ENCODE measurements around the gene GYS2. TPM values are rescaled to one million over a fixed set of nuclear protein-coding genes. Genes with fewer than 3 reads are reported as not detected.

The GYS2 gene
- total RNA-seq, 1 donor from 2014 or later: not detected

DNA sequence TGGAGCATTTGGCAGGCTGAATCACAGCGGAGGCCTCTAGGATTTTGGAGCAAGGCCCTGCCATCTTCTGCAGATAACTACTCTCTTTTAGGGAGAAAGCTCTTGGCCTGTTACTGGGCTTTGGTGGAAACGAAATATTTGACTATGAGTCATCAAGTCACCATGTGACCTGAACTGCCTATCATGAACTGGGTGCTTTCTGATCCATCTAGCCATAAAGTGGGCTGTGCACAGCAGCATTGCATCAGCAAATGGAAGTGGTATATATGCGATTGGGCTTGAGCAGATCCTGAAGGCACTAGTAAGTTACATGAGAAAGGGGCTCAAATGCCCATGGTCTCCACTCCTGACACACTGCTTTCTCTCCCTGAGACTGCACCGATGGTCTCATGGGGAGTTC lies 21.1 kb downstream of the GYS2 start:
- Mint-ChIP-seq H3K9me3 (ENCODE audit: unreplicated experiment) (peaks cover 3% of the 10 kb centered on the region), H3K4me1 (ENCODE audit: low read depth, unreplicated experiment) (no peaks in the 10 kb centered on the region), H3K27ac (ENCODE audit: unreplicated experiment) (no peak overlapping the region), H3K36me3 (ENCODE audit: low read depth, unreplicated experiment) (no peaks in the 10 kb centered on the region), H3K4me3 (ENCODE audit: unreplicated experiment) (no peak overlapping the region), H3K27me3 (ENCODE audit: low read depth, unreplicated experiment) (no peaks in the 10 kb centered on the region)
- H3K4me1 ChIP-seq (ENCODE audit: insufficient read depth, low read length): no peaks in the 10 kb centered on the region
- H3K4me3 ChIP-seq (ENCODE audit: insufficient read depth, low read depth, low read length): no peak overlapping the region
- no peaks in the 10 kb centered on the region for H3K9me3 ChIP-seq (ENCODE audit: insufficient read depth, low read depth, low read length)
- FAIRE-seq (no peak), DNase-seq (ENCODE audit: low read depth) (no peak)
- no peak overlapping the region for H3K9ac ChIP-seq (ENCODE audit: low read length)
- H3K36me3 ChIP-seq (ENCODE audit: insufficient read depth, low read length): no peaks in the 10 kb centered on the region
- H3K4me2 ChIP-seq (ENCODE audit: low read length): no peak overlapping the region
- H3K27ac ChIP-seq (ENCODE audit: low read depth, low read length): no peak overlapping the region
- H4K20me1 ChIP-seq (ENCODE audit: insufficient read depth, low read length): no peaks in the 10 kb centered on the region
- H2AFZ ChIP-seq (ENCODE audit: low read depth, low read length): no peak overlapping the region
- no peak for TF ChIP-seq EZH2 (IDR thresholded peaks at IDR 0.05; ENCODE audit: insufficient read depth, low read length)
- no peaks in the 10 kb centered on the region for H3K79me2 ChIP-seq (ENCODE audit: insufficient read depth, low read length)
- H3K27me3 ChIP-seq (ENCODE audit: insufficient read depth, low read length): no peaks in the 10 kb centered on the region

- Histone ChIP-seq H2AFZ (ENCODE audit: low read depth, low read length) (no peak overlapping the region), H3K4me1 (ENCODE audit: insufficient read depth, low read length) (no peaks in the 10 kb centered on the region), H3K27ac (ENCODE audit: low read depth, low read length) (no peak overlapping the region), H3K79me2 (ENCODE audit: insufficient read depth, low read length) (no peaks in the 10 kb centered on the region), H3K4me2 (ENCODE audit: low read length) (no peak overlapping the region), H3K27me3 (ENCODE audit: insufficient read depth, low read length) (no peaks in the 10 kb centered on the region), H3K9ac (ENCODE audit: low read length) (no peak overlapping the region), H4K20me1 (ENCODE audit: insufficient read depth, low read length) (no peaks in the 10 kb centered on the region), H3K9me3 (ENCODE audit: insufficient read depth, low read depth, low read length) (no peaks in the 10 kb centered on the region), H3K36me3 (ENCODE audit: insufficient read depth, low read length) (no peaks in the 10 kb centered on the region), H3K4me3 (ENCODE audit: insufficient read depth, low read depth, low read length) (no peak overlapping the region)
- FAIRE-seq: no peak
- Mint-ChIP-seq H3K27ac (ENCODE audit: unreplicated experiment) (no peak overlapping the region), H3K9me3 (ENCODE audit: unreplicated experiment) (peaks cover 3% of the 10 kb centered on the region), H3K27me3 (ENCODE audit: low read depth, unreplicated experiment) (no peaks in the 10 kb centered on the region), H3K36me3 (ENCODE audit: low read depth, unreplicated experiment) (no peaks in the 10 kb centered on the region), H3K4me1 (ENCODE audit: low read depth, unreplicated experiment) (no peaks in the 10 kb centered on the region), H3K4me3 (ENCODE audit: unreplicated experiment) (no peak overlapping the region)
- TF ChIP-seq EZH2 (IDR thresholded peaks at IDR 0.05; ENCODE audit: insufficient read depth, low read length) (no peak), CTCF (IDR thresholded peaks at IDR 0.05; ENCODE audit: insufficient read depth, low read depth, low read length) (no peak)
- DNase-seq (ENCODE audit: low read depth): no peak
Observed at GRCh38 chr12:21580748-21581516, 23.7 kb downstream of the GYS2 start.

GRCh38 chr12:21577516-21577915 lies 27.1 kb downstream of the GYS2 start:
- H2AFZ ChIP-seq (ENCODE audit: low read depth, low read length): no peak overlapping the region
- no peaks in the 10 kb centered on the region for H3K79me2 ChIP-seq (ENCODE audit: insufficient read depth, low read length)
- FAIRE-seq (no peak), DNase-seq (ENCODE audit: low read depth) (no peak)
- Mint-ChIP-seq H3K9me3 (ENCODE audit: unreplicated experiment) (no peaks in the 10 kb centered on the region), H3K27me3 (ENCODE audit: low read depth, unreplicated experiment) (no peaks in the 10 kb centered on the region), H3K4me3 (ENCODE audit: unreplicated experiment) (no peak overlapping the region), H3K4me1 (ENCODE audit: low read depth, unreplicated experiment) (no peaks in the 10 kb centered on the region), H3K36me3 (ENCODE audit: low read depth, unreplicated experiment) (no peaks in the 10 kb centered on the region), H3K27ac (ENCODE audit: unreplicated experiment) (no peak overlapping the region)
- H3K4me2 ChIP-seq (ENCODE audit: low read length): no peak overlapping the region
- TF ChIP-seq EZH2 (IDR thresholded peaks at IDR 0.05; ENCODE audit: insufficient read depth, low read length) (no peak), CTCF (IDR thresholded peaks at IDR 0.05; ENCODE audit: insufficient read depth, low read depth, low read length) (no peak)
- H4K20me1 ChIP-seq (ENCODE audit: insufficient read depth, low read length): no peaks in the 10 kb centered on the region
- no peak overlapping the region for H3K9ac ChIP-seq (ENCODE audit: low read length)
- no peak overlapping the region for H3K27ac ChIP-seq (ENCODE audit: low read depth, low read length)
- no peaks in the 10 kb centered on the region for H3K36me3 ChIP-seq (ENCODE audit: insufficient read depth, low read length)
- no peaks in the 10 kb centered on the region for H3K4me1 ChIP-seq (ENCODE audit: insufficient read depth, low read length)
- H3K4me3 ChIP-seq (ENCODE audit: insufficient read depth, low read depth, low read length): no peak overlapping the region
- H3K9me3 ChIP-seq (ENCODE audit: insufficient read depth, low read depth, low read length): no peaks in the 10 kb centered on the region
- H3K27me3 ChIP-seq (ENCODE audit: insufficient read depth, low read length): no peaks in the 10 kb centered on the region

All from astrocyte (in vitro differentiated cells and primary cell).